HG03460 (cell line): ENCODE measurements around the gene AADAT.
"Not testable (repeated sequence)": the region's sequence is repeated elsewhere in the genome, so short reads cannot be mapped to it uniquely, and the experiment has no call there.

Experiments
- ATAC-seq: cut with Tn5 transposase; IDR thresholded peaks from one replicate; pipeline ENCODE4 v1.9.1; 2021; ENCODE audit not compliant: unreplicated experiment

The AADAT gene

DNA sequence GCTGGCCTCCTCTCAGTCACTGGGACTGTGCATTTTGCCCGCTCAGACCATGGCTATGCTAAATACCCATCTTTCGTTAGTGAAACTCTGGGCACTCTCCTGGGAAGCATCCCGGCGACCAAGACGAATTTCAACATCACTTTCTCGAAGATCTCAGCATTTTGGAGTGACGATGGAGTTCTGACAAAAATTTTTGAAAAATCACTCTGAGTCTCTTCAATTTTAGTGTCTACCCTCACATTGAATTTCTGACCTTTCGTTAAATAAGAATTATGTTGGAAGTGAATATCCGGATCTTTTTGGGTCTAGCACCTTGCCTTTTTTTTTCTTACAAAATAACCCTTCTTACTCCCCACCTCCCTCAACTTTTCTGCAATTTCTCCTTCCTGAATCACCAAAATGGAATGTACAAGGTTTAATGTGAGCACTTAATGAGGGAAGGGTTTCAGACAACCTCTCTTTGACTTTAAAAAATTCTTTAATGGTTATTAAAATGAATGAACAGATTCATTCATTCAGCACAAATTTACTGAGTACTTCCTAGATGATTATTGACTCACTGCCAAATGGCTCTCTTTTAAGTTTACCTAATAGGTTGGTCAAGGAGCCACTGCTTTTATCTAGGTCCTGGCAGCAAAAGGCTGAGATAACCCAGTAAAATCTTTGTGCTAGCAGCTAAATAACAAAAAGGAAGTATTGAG lies 746 bp upstream of the AADAT start:
- ATAC-seq = no peak

GRCh38 chr4:170089274-170089667 lies 485 bp downstream of the AADAT start:
- ATAC-seq = peak; percentile 8

- ATAC-seq = no peak
Measured at GRCh38 chr4:170088716-170089115, 1.0 kb downstream of the AADAT start.

DNA sequence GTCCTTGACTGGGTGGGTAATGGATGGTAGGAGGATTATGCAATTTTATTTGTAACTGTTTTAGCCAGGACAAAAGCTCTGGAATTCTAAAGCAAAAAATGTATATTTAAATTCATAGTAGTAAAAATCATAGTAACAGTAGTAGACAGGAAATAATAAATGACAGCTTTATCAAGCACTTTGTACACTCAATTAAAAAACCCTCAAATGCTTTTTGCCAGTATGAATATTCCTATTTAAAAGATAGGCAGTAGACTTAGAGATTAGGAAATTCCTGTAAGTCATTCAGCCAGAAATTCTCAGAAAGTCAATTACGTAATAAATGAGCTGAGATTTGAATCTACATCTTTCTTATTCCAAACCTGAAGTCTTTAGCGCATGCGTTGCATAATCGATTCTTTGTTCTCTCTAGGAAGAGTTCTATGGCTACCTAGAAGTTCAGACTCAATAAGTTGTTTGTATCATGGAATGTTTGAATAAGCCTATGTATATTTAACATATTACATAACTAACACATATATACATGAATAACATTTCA lies 2.5 kb downstream of the AADAT start:
- ATAC-seq = no peak

DNA sequence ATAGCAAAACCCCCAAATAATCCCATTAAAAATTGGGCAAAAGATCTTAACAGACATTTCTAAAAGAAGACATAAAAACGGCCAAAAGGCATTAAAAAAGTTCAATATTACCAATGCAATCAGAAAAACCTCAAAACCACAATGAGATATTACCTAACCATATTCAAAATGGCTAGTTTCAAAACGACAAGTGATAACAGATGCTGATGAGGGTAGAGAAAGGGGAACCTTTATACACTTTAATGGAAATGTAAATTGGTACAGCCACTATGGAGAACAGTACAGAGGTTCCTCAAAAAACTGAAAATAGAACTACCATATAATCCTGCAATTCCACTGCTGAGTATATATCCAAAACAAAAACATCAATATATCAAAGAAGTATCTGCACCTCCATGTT lies 6.2 kb downstream of the AADAT start:
- ATAC-seq = no peak

DNA sequence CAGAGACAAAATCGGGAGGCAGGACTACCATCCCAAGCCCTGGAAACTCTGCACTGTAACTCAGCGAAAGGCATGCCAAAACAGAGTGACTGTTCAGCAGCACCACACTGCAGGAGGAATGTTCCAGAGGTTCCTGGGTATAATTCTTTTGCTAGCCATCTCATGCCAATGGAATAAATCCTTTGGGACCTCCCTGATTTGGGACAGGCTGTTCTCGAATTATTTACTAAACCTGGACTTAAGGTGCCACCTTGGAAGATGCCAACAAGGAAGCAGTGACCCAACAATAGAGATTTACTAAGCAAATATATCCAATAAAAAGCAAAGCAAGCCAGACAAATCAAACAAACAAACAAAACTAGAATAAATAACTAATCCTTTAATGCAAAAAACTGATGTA lies 9.3 kb downstream of the AADAT start:
- ATAC-seq = no peak

GRCh38 chr4:170079981-170080380 lies 9.8 kb downstream of the AADAT start:
- ATAC-seq = no peak

GRCh38 chr4:170071196-170071595 lies 18.6 kb downstream of the AADAT start:
- ATAC-seq = no peak

DNA sequence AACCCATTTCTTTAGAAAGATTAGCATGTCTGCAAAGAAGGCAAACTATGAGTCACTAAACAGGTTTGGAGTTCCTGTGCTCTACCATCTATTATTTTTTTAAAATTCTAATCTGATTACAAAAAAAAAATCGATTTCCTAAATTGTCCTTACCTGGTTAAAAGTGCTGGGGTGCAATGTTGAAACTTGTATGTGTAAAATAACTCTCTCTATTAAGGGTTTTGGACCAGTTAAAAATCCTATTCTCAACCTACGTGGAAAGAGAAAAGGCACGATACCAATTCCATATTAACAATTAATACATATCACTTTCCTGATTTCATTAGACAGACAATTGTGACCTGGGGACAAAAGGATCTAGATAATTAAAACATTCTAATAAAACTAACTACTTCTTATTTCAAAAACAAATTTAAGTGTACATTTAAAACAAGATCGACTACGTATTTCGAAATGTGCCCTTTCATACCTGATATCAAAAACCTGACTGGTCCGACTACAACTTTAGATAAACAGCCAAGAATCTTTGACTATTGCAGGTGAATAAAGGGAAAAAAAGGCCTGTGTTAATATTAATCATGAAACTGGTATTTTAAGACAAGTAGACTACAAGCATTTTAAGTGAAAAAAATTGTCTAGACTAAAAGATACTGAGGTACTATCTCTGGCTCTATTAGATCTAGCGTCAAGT lies 21.2 kb downstream of the AADAT start:
- no peak for ATAC-seq

- ATAC-seq = no peak
Measured at GRCh38 chr4:170059421-170059820, 30.3 kb downstream of the AADAT start.

GRCh38 chr4:170058826-170059225 lies 30.9 kb downstream of the AADAT start:
- no peak for ATAC-seq

DNA sequence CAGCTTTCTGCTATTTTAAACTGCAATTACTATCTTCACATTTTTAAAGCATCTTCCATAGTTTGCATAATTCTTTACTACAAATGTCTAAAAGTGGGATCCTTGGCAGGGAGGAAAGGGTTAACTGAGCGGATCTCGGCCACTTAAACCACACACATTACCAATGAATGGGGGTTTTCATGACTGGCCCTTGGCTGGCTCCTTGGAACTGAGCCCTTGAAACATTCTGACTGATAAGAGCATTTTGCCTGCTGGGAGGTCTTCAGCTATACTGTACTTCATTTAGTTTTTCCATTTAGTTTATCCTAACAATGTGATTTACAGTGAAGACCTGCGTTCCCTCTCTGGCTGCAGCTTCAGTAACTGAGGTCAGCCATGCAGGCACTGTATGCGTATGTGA lies 31.9 kb downstream of the AADAT start:
- ATAC-seq = no peak

- ATAC-seq = no peak
Measured at GRCh38 chr4:170052919-170053318, 36.8 kb downstream of the AADAT start.

DNA sequence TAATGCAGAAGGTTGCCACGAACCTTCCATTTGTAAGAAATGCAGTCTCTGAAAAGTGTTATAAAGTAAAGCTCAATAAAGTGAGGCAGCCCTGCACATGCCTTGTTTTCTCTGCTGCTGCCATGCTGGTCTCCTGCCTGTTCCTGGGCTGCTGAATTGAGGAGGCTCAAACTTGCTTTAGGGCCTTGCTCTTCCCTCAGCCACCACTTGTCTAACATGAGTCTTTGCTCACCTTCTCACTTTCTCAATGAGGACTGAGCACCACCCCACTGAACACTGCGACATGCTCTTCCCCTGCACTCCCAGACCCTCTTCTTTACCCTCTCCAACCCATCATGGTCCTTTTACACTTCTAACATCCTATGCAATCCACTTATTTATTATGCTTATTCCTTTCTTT lies 38.4 kb downstream of the AADAT start:
- ATAC-seq = no peak

GRCh38 chr4:170049766-170050165 lies 40.0 kb downstream of the AADAT start:
- no peak for ATAC-seq

GRCh38 chr4:170047771-170048354 lies 41.9 kb downstream of the AADAT start:
- no peak for ATAC-seq

DNA sequence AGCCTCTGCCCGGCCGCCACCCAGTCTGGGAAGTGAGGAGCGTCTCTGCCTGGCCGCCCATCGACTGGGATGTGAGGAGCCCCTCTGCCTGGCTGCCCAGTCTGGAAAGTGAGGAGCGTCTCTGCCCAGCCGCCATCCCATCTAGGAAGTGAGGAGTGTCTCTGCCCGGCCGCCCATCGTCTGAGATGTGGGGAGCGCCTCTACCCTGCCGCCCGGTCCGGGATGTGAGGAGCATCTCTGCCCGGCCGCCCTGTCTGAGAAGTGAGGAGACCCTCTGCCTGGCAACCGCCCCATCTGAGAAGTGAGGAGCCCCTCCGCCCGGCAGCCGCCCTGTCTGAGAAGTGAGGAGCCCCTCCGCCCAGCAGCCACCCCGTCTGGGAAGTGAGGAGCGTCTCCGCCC lies 43.6 kb downstream of the AADAT start:
- ATAC-seq = not testable (repeated sequence)

- ATAC-seq = no peak
Measured at GRCh38 chr4:170040031-170040680, 49.6 kb downstream of the AADAT start.

DNA sequence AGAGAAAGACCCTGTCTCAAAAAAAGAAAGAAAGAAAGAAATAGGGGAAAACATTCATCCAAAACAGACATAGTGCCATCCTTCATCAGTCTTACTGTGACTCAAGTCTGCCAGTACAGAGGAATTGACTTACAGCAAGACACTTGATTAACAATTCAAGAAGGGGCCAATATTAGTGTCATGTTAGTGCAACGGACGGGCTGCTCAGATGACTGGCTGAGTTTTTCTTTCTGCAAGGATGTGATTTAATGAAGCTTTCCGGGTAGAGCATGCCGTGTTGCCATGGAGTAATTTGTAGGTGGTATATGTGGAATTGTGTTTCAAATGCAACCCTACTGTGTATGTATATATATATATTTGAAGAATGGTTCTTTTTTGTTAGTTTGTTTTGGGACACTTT lies 51.0 kb downstream of the AADAT start:
- no peak for ATAC-seq

DNA sequence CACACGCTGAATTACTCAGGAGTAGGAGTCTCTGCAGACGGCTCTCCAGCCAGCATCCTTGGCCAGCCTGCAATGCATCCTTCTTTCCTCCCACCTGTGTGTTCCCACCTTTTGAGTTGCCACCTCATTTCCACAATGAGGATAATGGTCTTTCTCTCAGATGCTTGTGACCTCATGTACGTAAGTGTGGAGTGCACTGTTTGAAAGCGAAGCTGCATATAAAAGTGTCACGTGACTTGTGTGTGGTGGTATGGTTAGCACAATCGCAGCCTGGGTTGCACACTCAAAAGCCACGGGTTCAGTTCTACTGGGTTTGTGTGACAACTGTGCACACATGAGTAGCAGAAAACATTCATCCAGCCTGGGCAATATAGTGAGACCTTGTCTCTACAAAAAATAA lies 51.5 kb downstream of the AADAT start:
- ATAC-seq = no peak

GRCh38 chr4:170037481-170037880 lies 52.3 kb downstream of the AADAT start:
- no peak for ATAC-seq

GRCh38 chr4:170035845-170036244 lies 53.9 kb downstream of the AADAT start:
- no peak for ATAC-seq
